Esophagus squamous epithelium (tissue), 5 donors: ENCODE results near the gene ANGPTL4. TPM values are rescaled to one million over a fixed set of nuclear protein-coding genes. Genes with fewer than 3 reads are reported as not detected.

Experiments used
- DNase-seq: peaks from one replicate; lab custom pipeline; 2025; lab: John Stamatoyannopoulos, UW
- H3K27ac ChIP-seq, 4 donors: fragments of 200-600 bp; sonication (generic); one replicate each; pipeline ENCODE4 v1.5.1; 2016 to 2019; ENCODE audit warnings: mild to moderate bottlenecking in 1 of 4
- H3K27me3 ChIP-seq, 4 donors: fragments of 200-600 bp; sonication (generic); 1 replicate in 3 of 4; 2 replicates in 1 of 4; pipeline versions ENCODE4 v1.5.1 to v1.6.0; 2017 to 2021; ENCODE audit warnings: antibody characterized with exemption in 1 of 4
- H3K36me3 ChIP-seq, 3 donors: fragments of 200-600 bp; sonication (generic); one replicate each; pipeline ENCODE4 v1.5.1; 2016 to 2019
- H3K4me1 ChIP-seq, 3 donors: fragments of 200-600 bp; sonication (generic); one replicate each; pipeline ENCODE4 v1.5.1; 2017 to 2019
- H3K4me3 ChIP-seq, 4 donors: fragments of 200-600 bp; sonication (generic); 1 replicate in 3 of 4; 2 replicates in 1 of 4; pipeline ENCODE4 v1.5.1; 2016 to 2019; ENCODE audit warnings: mild to moderate bottlenecking in 2 of 4, moderate library complexity in 1 of 4
- H3K9me3 ChIP-seq, 3 donors: fragments of 200-600 bp; sonication (generic); one replicate each; pipeline ENCODE4 v1.5.1; 2016 to 2019
- CTCF ChIP-seq, 6 experiments: fragments of 450-650 bp in 4 of 6; fragments of 200-600 bp in 2 of 6; sonication (generic) in 2 of 6; IDR thresholded peaks; one replicate each; pipeline ENCODE4 v1.5.1; 2016 to 2019; ENCODE audit warnings: antibody characterized with exemption in 6 of 6, mild to moderate bottlenecking in 4 of 6, moderate library complexity in 4 of 6
- POLR2A ChIP-seq, 4 donors: fragments of 450-650 bp; IDR thresholded peaks; one replicate each; pipeline ENCODE4 v1.6.1; 2017; ENCODE audit warnings: antibody characterized with exemption in 4 of 4, mild to moderate bottlenecking in 4 of 4, moderate library complexity in 3 of 4
- WGBS, 2 donors: methylation state at CpG; one replicate each; pipeline ENCODE4 v1.1.5; 2018; 5-methylcytosine and 5-hydroxymethylcytosine counted together
- intact Hi-C: fragments of 100-400 bp; cut with DNase I; formaldehyde crosslinking; loops from one replicate; pipeline ENCODE4 v1.15.0; 2022
- total RNA-seq, 4 donors: library from RNA; depleted of rRNA; stranded (reverse); fragments of >200 nt; gene quantifications; one replicate each; pipeline ENCODE4 v1.1.0, GENCODE V29; 2016
- donor health status: DM: yes; HTN: yes; CAD: no.

ANGPTL4 gene
- total RNA-seq, 4 donors from 2014 or later = 17.0 to 37.1 (median 19.2) TPM

- Histone ChIP-seq H3K27ac (peak overlapping the region; percentile 87 to 91 (median 90)), H3K27me3 (peaks cover 0 to 17% (median 0%) of the 10 kb centered on the region in 4 donors), H3K36me3 (peaks cover 0 to 5% (median 0%) of the 10 kb centered on the region in 3 donors), H3K4me1 (peaks cover 42 to 62% (median 46%) of the 10 kb centered on the region in 3 donors), H3K9me3 (no peaks in the 10 kb centered on the region), H3K4me3 (peak overlapping the region in 2 of 4 donors; percentile 6 to 63)
- intact Hi-C loops = no loop called here
- TF ChIP-seq CTCF (IDR thresholded peaks at IDR 0.05) (no peak), POLR2A (IDR thresholded peaks at IDR 0.05) (no peak)
- 16 to 22% methylated on average over 10 to 12 of the region's 12 CpGs for WGBS, 2 donors
- DNase-seq = no peak
These were observed 1.8 kb upstream of the ANGPTL4 start for GRCh38 chr19:8361921-8362793.

GRCh38 chr19:8366121-8366581 is 2.2 kb downstream of the ANGPTL4 start:
- peaks cover 0 to 36% (median 0%) of the 10 kb centered on the region in 3 donors for H3K36me3 ChIP-seq
- peak overlapping the region in 1 of 4 donors; percentile 90 for H3K27ac ChIP-seq
- WGBS, 2 donors = 93 to 94% methylated on average over 5 to 6 of the region's 11 CpGs
- H3K4me1 ChIP-seq = peaks cover 52 to 77% (median 59%) of the 10 kb centered on the region in 3 donors
- peak overlapping the region in 2 of 4 donors; percentile 65 to 83 for H3K4me3 ChIP-seq
- no peak for DNase-seq
- peaks cover 0 to 17% (median 0%) of the 10 kb centered on the region in 4 donors for H3K27me3 ChIP-seq
- intact Hi-C loops = no loop called here
- H3K9me3 ChIP-seq = no peaks in the 10 kb centered on the region
- TF ChIP-seq POLR2A (IDR thresholded peaks at IDR 0.05) (no peak), CTCF (IDR thresholded peaks at IDR 0.05) (no peak)

GRCh38 chr19:8366961-8367326 is 3.0 kb downstream of the ANGPTL4 start:
- DNase-seq = no peak
- H3K9me3 ChIP-seq = no peaks in the 10 kb centered on the region
- peaks cover 0 to 17% (median 0%) of the 10 kb centered on the region in 4 donors for H3K27me3 ChIP-seq
- peak overlapping the region; percentile 35 to 90 (median 50) for H3K27ac ChIP-seq
- TF ChIP-seq CTCF (IDR thresholded peaks at IDR 0.05) (no peak), POLR2A (IDR thresholded peaks at IDR 0.05) (no peak)
- 65 to 75% methylated on average over 7 to 8 of the region's 13 CpGs for WGBS, 2 donors
- H3K4me3 ChIP-seq = peak overlapping the region in 1 of 4 donors; percentile 83
- H3K4me1 ChIP-seq = peaks cover 47 to 69% (median 52%) of the 10 kb centered on the region in 3 donors
- peaks cover 0 to 44% (median 0%) of the 10 kb centered on the region in 3 donors for H3K36me3 ChIP-seq
- intact Hi-C loops = no loop called here

- H3K4me1 ChIP-seq = peaks cover 43 to 64% (median 46%) of the 10 kb centered on the region in 3 donors
- H3K36me3 ChIP-seq = peaks cover 0 to 49% (median 0%) of the 10 kb centered on the region in 3 donors
- no peak for DNase-seq
- peaks cover 0 to 17% (median 0%) of the 10 kb centered on the region in 4 donors for H3K27me3 ChIP-seq
- peak overlapping the region; percentile 35 to 90 (median 50) for H3K27ac ChIP-seq
- WGBS, 2 donors = 19 to 21% methylated on average over 19 to 23 of the region's 23 CpGs
- intact Hi-C loops = no loop called here
- peak overlapping the region in 1 of 4 donors; percentile 83 for H3K4me3 ChIP-seq
- no peak for TF ChIP-seq CTCF (IDR thresholded peaks at IDR 0.05)
- H3K9me3 ChIP-seq = no peaks in the 10 kb centered on the region
These were observed 3.5 kb downstream of the ANGPTL4 start for GRCh38 chr19:8367327-8368001.
